Spleen (tissue), 11 donors: ENCODE data around the gene PLSCR2. TPM values are rescaled to one million over a fixed set of nuclear protein-coding genes. Genes with fewer than 3 reads are reported as not detected.
A peak's percentile ranks its signal among the peaks of the same experiment; 100 is the strongest.

ENCODE experiments used
- DNase-seq: peaks from one replicate; pipeline ENCODE4 v3.0.0-alpha.2; 2020
- H3K27ac ChIP-seq, 8 donors: fragments of 200-600 bp; sonication (generic) in 7 of 8; 1 replicate in 4 of 8; 2 replicates in 4 of 8; pipeline versions ENCODE4 v1.5.0 to v1.8.0; 2016 to 2021; ENCODE audit warnings: inconsistent platforms in 4 of 8, mild to moderate bottlenecking in 4 of 8, moderate library complexity in 1 of 8
- H3K27me3 ChIP-seq, 7 donors: fragments of 200-600 bp; sonication (generic) in 6 of 7; replicated peaks in 1 of 7; 1 replicate in 4 of 7; 2 replicates in 3 of 7; pipeline versions ENCODE4 v1.5.0 to v1.8.0; 2016 to 2021; ENCODE audit warnings: inconsistent platforms in 3 of 7, mild to moderate bottlenecking in 1 of 7
- H3K36me3 ChIP-seq, 6 donors: fragments of 200-600 bp; sonication (generic) in 5 of 6; 1 replicate in 4 of 6; 2 replicates in 2 of 6; pipeline versions ENCODE4 v1.5.0 to v1.8.0; 2016 to 2021; ENCODE audit warnings: inconsistent platforms in 2 of 6
- H3K4me1 ChIP-seq, 6 donors: fragments of 200-600 bp; sonication (generic) in 5 of 6; 1 replicate in 3 of 6; 2 replicates in 3 of 6; pipeline versions ENCODE4 v1.5.0 to v1.8.0; 2016 to 2021; ENCODE audit warnings: inconsistent platforms in 3 of 6
- H3K4me3 ChIP-seq, 8 donors: fragments of 200-600 bp; sonication (generic) in 7 of 8; 1 replicate in 4 of 8; 2 replicates in 4 of 8; pipeline versions ENCODE4 v1.5.0 to v1.8.0; 2016 to 2021; ENCODE audit warnings: inconsistent platforms in 4 of 8, mild to moderate bottlenecking in 4 of 8, moderate library complexity in 2 of 8
- H3K9me3 ChIP-seq, 8 donors: fragments of 200-600 bp; sonication (generic) in 7 of 8; 1 replicate in 4 of 8; 2 replicates in 4 of 8; pipeline versions ENCODE4 v1.5.0 to v1.8.0; 2016 to 2021; ENCODE audit warnings: inconsistent platforms in 4 of 8
- CTCF ChIP-seq, 11 experiments: fragments of 200-600 bp in 7 of 11; fragments of 450-650 bp in 4 of 11; sonication (generic) in 4 of 11; IDR thresholded peaks in 8 of 11; conservative IDR thresholded peaks in 3 of 11; 1 replicate in 7 of 11; 2 replicates in 4 of 11; pipeline versions ENCODE4 v1.4.0 to v1.8.0; 2016 to 2021; ENCODE audit warnings: antibody characterized with exemption in 11 of 11, inconsistent platforms in 4 of 11, mild to moderate bottlenecking in 1 of 11
- POLR2A ChIP-seq, 3 donors: fragments of 450-650 bp; IDR thresholded peaks; one replicate each; pipeline ENCODE4 v1.5.1; 2017; ENCODE audit warnings: antibody characterized with exemption in 3 of 3, mild to moderate bottlenecking in 1 of 3
- POLR2AphosphoS5 ChIP-seq, 3 donors: sonication (generic); formaldehyde crosslinking; IDR thresholded peaks; one replicate each; pipeline ENCODE4 v1.5.1; 2017; ENCODE audit warnings: antibody characterized with exemption in 3 of 3
- WGBS, 5 donors: extraction: QIAGEN DNeasy Blood & Tissue Kit in 3 of 5; methylation state at CpG; one replicate each; pipeline versions ENCODE4 v1.1.5 to v1.1.7; 2013 to 2018; 5-methylcytosine and 5-hydroxymethylcytosine counted together
- intact Hi-C: fragments of 100-400 bp; cut with DNase I; formaldehyde crosslinking; loops from one replicate; pipeline ENCODE4 v1.15.0; 2023; ENCODE audit warnings: low total_unique reads
- polyA plus RNA-seq, 3 donors: library from polyadenylated mRNA; stranded (reverse); fragments of 200-250 nt; gene quantifications; one replicate each; pipeline ENCODE4 v1.2.1, GENCODE V29; 2013
- total RNA-seq, 7 donors: library from RNA; depleted of rRNA in 3 of 7; stranded (reverse); fragments of >200 nt in 3 of 7; fragmentation: NEBNext Ultra II Directional in 4 of 7; extraction: Animal tissue kit (Norgen Biotek cat#: 25700) in 4 of 7; gene quantifications; one replicate each; pipeline versions ENCODE4 v1.1.0 to v1.2.1, GENCODE V29; 2016 to 2021
- donor health status: healthy with polysubstance abuse.
- donor health status: DM: no; HTN: no; CAD: no; lungs with moderate emphysema.
- donor health status: DM: no; HTN: no; CAD: no.
- donor health status: Bipolar disorder and iron deficiency.
- donor health status: healthy.
- donor health status: DM: no; HTN: no; CAD: no.
- donor health status: DM: yes; HTN: yes; CAD: no.

The PLSCR2 gene
- total and polyA plus RNA-seq, 10 donors = 0.66 TPM; not detected in 9

DNA sequence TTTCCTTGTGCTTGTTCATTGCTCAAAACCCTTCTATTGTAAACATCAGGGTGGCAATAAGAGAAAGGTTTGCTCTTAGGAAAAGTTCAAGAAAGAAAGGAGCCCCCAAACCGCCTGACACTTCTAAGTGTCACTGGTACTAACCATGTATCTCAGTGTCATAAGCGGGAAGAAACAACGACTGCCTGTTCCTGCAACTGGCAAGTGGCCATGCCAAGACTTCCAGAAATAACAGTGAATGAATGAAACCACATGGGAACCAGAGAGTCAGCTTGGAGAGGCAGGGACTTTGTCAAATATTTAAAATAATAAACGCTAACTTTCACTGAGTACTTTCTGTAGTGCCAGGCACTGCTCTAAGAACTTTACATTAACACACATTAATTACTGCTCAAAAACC lies 1.1 kb downstream of the PLSCR2 start:
- Histone ChIP-seq H3K4me1 (peaks cover 0 to 15% (median 6%) of the 10 kb centered on the region in 6 donors), H3K27ac (no peak overlapping the region), H3K27me3 (no peaks in the 10 kb centered on the region), H3K9me3 (no peaks in the 10 kb centered on the region), H3K36me3 (no peaks in the 10 kb centered on the region), H3K4me3 (no peak overlapping the region)
- no peak for DNase-seq
- WGBS, 5 donors = 68 to 91% (median 87%) methylated on average over 4 of the region's 4 CpGs
- no peak for TF ChIP-seq POLR2AphosphoS5 (IDR thresholded peaks at IDR 0.05)
- no peak for TF ChIP-seq CTCF (IDR thresholded peaks at IDR 0.05 in 8 of 11, conservative IDR thresholded peaks at IDR 0.05 in 3 of 11)
- no peak for TF ChIP-seq POLR2A (IDR thresholded peaks at IDR 0.05)
- intact Hi-C loops = no loop called here

DNA sequence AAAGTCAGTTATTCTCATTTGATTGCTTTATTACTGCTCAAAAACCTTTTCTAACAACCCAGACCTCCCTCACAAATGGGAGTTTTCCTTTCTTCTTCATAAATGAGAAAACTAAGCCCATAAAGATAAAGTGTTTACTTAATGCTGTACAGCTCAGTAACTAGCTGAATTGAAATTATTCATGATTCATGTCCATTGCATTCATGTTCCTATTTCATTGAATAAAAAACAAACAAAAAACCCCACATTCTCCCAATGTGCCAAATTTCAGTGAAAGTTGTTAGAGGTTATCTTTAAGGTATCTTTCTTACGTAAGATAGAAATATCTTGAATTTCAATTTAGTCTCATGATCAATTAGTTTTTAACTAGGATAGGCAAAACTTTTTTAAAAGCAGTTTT lies 2.8 kb downstream of the PLSCR2 start:
- Histone ChIP-seq H3K36me3 (no peaks in the 10 kb centered on the region), H3K4me3 (no peak overlapping the region), H3K27ac (no peak overlapping the region), H3K27me3 (no peaks in the 10 kb centered on the region), H3K9me3 (no peaks in the 10 kb centered on the region), H3K4me1 (peaks cover 0 to 15% (median 6%) of the 10 kb centered on the region in 6 donors)
- 0 to 44% (median 0%) methylated on average over 1 of the region's 1 CpG for WGBS, 5 donors
- intact Hi-C loops = no loop called here
- DNase-seq = no peak
- TF ChIP-seq CTCF (IDR thresholded peaks at IDR 0.05 in 8 of 11, conservative IDR thresholded peaks at IDR 0.05 in 3 of 11) = no peak
- TF ChIP-seq POLR2AphosphoS5 (IDR thresholded peaks at IDR 0.05) = no peak
- no peak for TF ChIP-seq POLR2A (IDR thresholded peaks at IDR 0.05)

- Histone ChIP-seq H3K4me1 (peaks cover 0 to 15% (median 6%) of the 10 kb centered on the region in 6 donors), H3K27ac (no peak overlapping the region), H3K9me3 (no peaks in the 10 kb centered on the region), H3K27me3 (no peaks in the 10 kb centered on the region), H3K36me3 (no peaks in the 10 kb centered on the region), H3K4me3 (no peak overlapping the region)
- WGBS, 5 donors = 80 to 87% (median 83%) methylated on average over 6 of the region's 6 CpGs
- TF ChIP-seq POLR2AphosphoS5 (IDR thresholded peaks at IDR 0.05) (no peak), CTCF (IDR thresholded peaks at IDR 0.05 in 8 of 11, conservative IDR thresholded peaks at IDR 0.05 in 3 of 11) (no peak), POLR2A (IDR thresholded peaks at IDR 0.05) (no peak)
- DNase-seq = peak; percentile 35
- intact Hi-C loops = no loop called here
Observed at GRCh38 chr3:146465693-146466465, 3.5 kb downstream of the PLSCR2 start.

DNA sequence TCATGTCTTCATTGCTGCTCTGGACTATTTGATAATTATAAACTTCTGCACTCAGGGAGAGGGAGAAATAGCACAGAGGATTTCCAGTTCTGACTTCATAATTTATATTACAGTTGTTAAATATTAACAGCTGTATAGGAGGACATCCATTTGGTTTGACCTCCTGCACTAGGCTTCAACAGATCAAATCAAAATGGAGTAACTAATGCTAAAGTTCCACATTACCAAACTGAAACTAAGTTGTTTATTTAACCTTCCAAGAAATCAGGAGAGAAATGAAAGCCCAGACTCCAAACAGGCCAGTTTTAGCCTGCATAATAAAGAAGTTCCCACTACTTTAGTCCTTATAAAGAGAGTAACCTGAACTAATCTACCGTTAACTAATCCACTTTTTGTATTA lies 4.6 kb downstream of the PLSCR2 start:
- H3K9me3 ChIP-seq = no peaks in the 10 kb centered on the region
- 79 to 98% (median 88%) methylated on average over 1 of the region's 1 CpG for WGBS, 5 donors
- DNase-seq = no peak
- no peak for TF ChIP-seq CTCF (IDR thresholded peaks at IDR 0.05 in 8 of 11, conservative IDR thresholded peaks at IDR 0.05 in 3 of 11)
- TF ChIP-seq POLR2AphosphoS5 (IDR thresholded peaks at IDR 0.05) = no peak
- TF ChIP-seq POLR2A (IDR thresholded peaks at IDR 0.05) = no peak
- H3K4me1 ChIP-seq = peaks cover 0 to 8% (median 4%) of the 10 kb centered on the region in 6 donors
- H3K27me3 ChIP-seq = no peaks in the 10 kb centered on the region
- H3K36me3 ChIP-seq = no peaks in the 10 kb centered on the region
- H3K27ac ChIP-seq = no peak overlapping the region
- intact Hi-C loops = no loop called here
- H3K4me3 ChIP-seq = no peak overlapping the region
